ENCODE results near the gene SORCS3. TPM values are rescaled to one million over a fixed set of nuclear protein-coding genes. Genes with fewer than 3 reads are reported as not detected.

Gene SORCS3
- total and polyA plus RNA-seq, 4 donors: 3.7 to 15.7 (median 14.8) TPM

DNA sequence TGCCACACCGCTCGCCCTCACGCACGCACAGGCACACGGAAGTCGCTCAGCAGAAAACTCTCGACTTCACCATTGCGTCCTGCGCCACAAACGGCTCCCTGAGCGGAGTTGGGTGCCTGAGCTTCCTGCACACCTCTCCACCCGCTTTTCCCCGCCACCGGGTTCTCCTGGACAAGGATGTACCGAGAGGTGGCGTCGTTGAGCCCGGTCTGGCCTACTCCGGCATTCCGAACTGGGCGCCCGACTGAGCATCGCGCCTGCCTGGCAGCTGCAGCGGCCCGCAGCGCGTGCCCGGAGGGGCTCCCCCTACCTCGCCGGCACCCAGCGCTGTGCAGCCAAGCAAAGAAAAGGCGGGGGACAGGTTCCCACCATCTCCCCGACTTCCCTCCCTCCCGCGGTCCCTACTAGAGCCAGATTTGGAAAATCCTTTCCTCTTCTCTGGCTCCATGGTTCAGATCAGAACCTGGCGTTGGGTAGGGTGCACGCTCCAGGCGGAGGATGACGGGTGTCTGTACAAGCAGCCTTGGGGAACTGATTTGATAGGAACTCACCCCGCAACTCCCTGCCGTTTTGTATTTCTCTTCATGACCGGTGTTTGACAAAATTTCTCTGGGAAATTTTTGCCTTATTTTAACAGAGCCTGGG, 1.7 kb downstream of the SORCS3 start:
- under 1% methylated on average over 36 of the region's 43 CpGs for WGBS (ENCODE audit: insufficient coverage)
- H3K27ac ChIP-seq (ENCODE audit: low read depth, low read length): peak overlapping the region; percentile 15

GRCh38 chr10:104643303-104643663, 2.2 kb downstream of the SORCS3 start:
- Histone ChIP-seq H3K27ac (ENCODE audit: low read depth, low read length) (no peak overlapping the region), H3K4me3 (ENCODE audit: low read depth, low read length) (peak overlapping the region; percentile 54), H3K27me3 (ENCODE audit: control insufficient read depth, insufficient read depth, low read length) (peaks cover 31% of the 10 kb centered on the region), H3K36me3 (ENCODE audit: control insufficient read depth, insufficient read depth, low read length) (no peaks in the 10 kb centered on the region), H3K9me3 (ENCODE audit: control insufficient read depth, insufficient read depth, low read length) (no peaks in the 10 kb centered on the region), H3K4me1 (ENCODE audit: control insufficient read depth, insufficient read depth, low read length) (peaks cover 47% of the 10 kb centered on the region)
- 66% methylated on average over 11 of the region's 11 CpGs for WGBS (ENCODE audit: insufficient coverage)
- DNase-seq (ENCODE audit: low read depth in 4 of 6, low spot score in 6 of 6): no peak

More for the DNA sequence above, 1.7 kb downstream of the SORCS3 start:
- Histone ChIP-seq H3K9me3 (ENCODE audit: control insufficient read depth, insufficient read depth, low read length) (no peaks in the 10 kb centered on the region), H3K4me3 (ENCODE audit: low read depth, low read length) (peak overlapping the region; percentile 54), H3K36me3 (ENCODE audit: control insufficient read depth, insufficient read depth, low read length) (no peaks in the 10 kb centered on the region), H3K27me3 (ENCODE audit: control insufficient read depth, insufficient read depth, low read length) (peaks cover 31% of the 10 kb centered on the region), H3K4me1 (ENCODE audit: control insufficient read depth, insufficient read depth, low read length) (peaks cover 47% of the 10 kb centered on the region)
- peak in 2 of 6 donors; percentile 93 to 96 for DNase-seq (ENCODE audit: low read depth in 4 of 6, low spot score in 6 of 6)

DNA sequence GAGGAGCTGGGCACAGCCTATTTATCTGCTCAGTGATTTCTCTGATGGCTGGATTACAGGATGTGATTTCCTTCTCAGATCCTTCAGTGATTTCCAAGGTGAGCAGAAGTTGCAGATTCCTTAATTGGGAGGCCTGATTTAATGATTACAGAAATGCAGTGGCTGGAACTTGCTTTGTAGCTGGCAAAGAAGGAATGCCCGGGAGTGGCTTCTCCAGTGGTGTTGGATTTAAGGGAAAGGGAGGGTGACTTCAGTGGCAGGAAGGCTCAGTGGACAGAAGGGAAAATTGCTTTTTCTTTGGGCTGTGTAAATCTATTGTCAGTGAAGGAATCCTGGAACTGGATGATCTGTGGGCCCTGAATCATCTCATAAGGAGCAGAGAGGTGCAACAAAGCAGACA, 5.1 kb downstream of the SORCS3 start:
- DNase-seq (ENCODE audit: low read depth in 4 of 6, low spot score in 6 of 6): no peak
- peaks cover 25% of the 10 kb centered on the region for H3K4me1 ChIP-seq (ENCODE audit: control insufficient read depth, insufficient read depth, low read length)
- no peaks in the 10 kb centered on the region for H3K9me3 ChIP-seq (ENCODE audit: control insufficient read depth, insufficient read depth, low read length)
- H3K27ac ChIP-seq (ENCODE audit: low read depth, low read length): no peak overlapping the region
- H3K36me3 ChIP-seq (ENCODE audit: control insufficient read depth, insufficient read depth, low read length): no peaks in the 10 kb centered on the region
- 100% methylated on average over 1 of the region's 1 CpG for WGBS (ENCODE audit: insufficient coverage)
- peaks cover 11% of the 10 kb centered on the region for H3K27me3 ChIP-seq (ENCODE audit: control insufficient read depth, insufficient read depth, low read length)
- no peak overlapping the region for H3K4me3 ChIP-seq (ENCODE audit: low read depth, low read length)

GRCh38 chr10:104648421-104648820, 7.3 kb downstream of the SORCS3 start:
- no peaks in the 10 kb centered on the region for H3K36me3 ChIP-seq (ENCODE audit: control insufficient read depth, insufficient read depth, low read length)
- no peak overlapping the region for H3K27ac ChIP-seq (ENCODE audit: low read depth, low read length)
- no peaks in the 10 kb centered on the region for H3K27me3 ChIP-seq (ENCODE audit: control insufficient read depth, insufficient read depth, low read length)
- peaks cover 13% of the 10 kb centered on the region for H3K4me1 ChIP-seq (ENCODE audit: control insufficient read depth, insufficient read depth, low read length)
- H3K4me3 ChIP-seq (ENCODE audit: low read depth, low read length): no peak overlapping the region
- H3K9me3 ChIP-seq (ENCODE audit: control insufficient read depth, insufficient read depth, low read length): no peaks in the 10 kb centered on the region
- DNase-seq (ENCODE audit: low read depth in 4 of 6, low spot score in 6 of 6): no peak
- WGBS (ENCODE audit: insufficient coverage): no CpG with 5 or more reads among the region's 3 CpGs

GRCh38 chr10:104650072-104650471, 9.0 kb downstream of the SORCS3 start:
- H3K27ac ChIP-seq (ENCODE audit: low read depth, low read length): no peak overlapping the region
- H3K4me1 ChIP-seq (ENCODE audit: control insufficient read depth, insufficient read depth, low read length): peaks cover 4% of the 10 kb centered on the region
- H3K36me3 ChIP-seq (ENCODE audit: control insufficient read depth, insufficient read depth, low read length): no peaks in the 10 kb centered on the region
- peak in 2 of 6 donors; percentile 40 to 78 for DNase-seq (ENCODE audit: low read depth in 4 of 6, low spot score in 6 of 6)
- no peaks in the 10 kb centered on the region for H3K9me3 ChIP-seq (ENCODE audit: control insufficient read depth, insufficient read depth, low read length)
- no CpG with 5 or more reads among the region's 1 CpG for WGBS (ENCODE audit: insufficient coverage)
- H3K27me3 ChIP-seq (ENCODE audit: control insufficient read depth, insufficient read depth, low read length): no peaks in the 10 kb centered on the region
- no peak overlapping the region for H3K4me3 ChIP-seq (ENCODE audit: low read depth, low read length)

GRCh38 chr10:104650635-104651331, 9.7 kb downstream of the SORCS3 start:
- 80% methylated on average over 1 of the region's 3 CpGs for WGBS (ENCODE audit: insufficient coverage)
- Histone ChIP-seq H3K36me3 (ENCODE audit: control insufficient read depth, insufficient read depth, low read length) (no peaks in the 10 kb centered on the region), H3K4me3 (ENCODE audit: low read depth, low read length) (no peak overlapping the region), H3K4me1 (ENCODE audit: control insufficient read depth, insufficient read depth, low read length) (no peaks in the 10 kb centered on the region), H3K27ac (ENCODE audit: low read depth, low read length) (no peak overlapping the region), H3K27me3 (ENCODE audit: control insufficient read depth, insufficient read depth, low read length) (no peaks in the 10 kb centered on the region), H3K9me3 (ENCODE audit: control insufficient read depth, insufficient read depth, low read length) (no peaks in the 10 kb centered on the region)
- no peak for DNase-seq (ENCODE audit: low read depth in 4 of 6, low spot score in 6 of 6)

GRCh38 chr10:104657036-104657435, 15.9 kb downstream of the SORCS3 start:
- peak overlapping the region; percentile 52 for H3K27ac ChIP-seq (ENCODE audit: low read depth, low read length)
- H3K27me3 ChIP-seq (ENCODE audit: control insufficient read depth, insufficient read depth, low read length): no peaks in the 10 kb centered on the region
- H3K4me1 ChIP-seq (ENCODE audit: control insufficient read depth, insufficient read depth, low read length): peaks cover 7% of the 10 kb centered on the region
- 83% methylated on average over 3 of the region's 3 CpGs for WGBS (ENCODE audit: insufficient coverage)
- H3K4me3 ChIP-seq (ENCODE audit: low read depth, low read length): no peak overlapping the region
- H3K36me3 ChIP-seq (ENCODE audit: control insufficient read depth, insufficient read depth, low read length): no peaks in the 10 kb centered on the region
- no peak for DNase-seq (ENCODE audit: low read depth in 4 of 6, low spot score in 6 of 6)
- no peaks in the 10 kb centered on the region for H3K9me3 ChIP-seq (ENCODE audit: control insufficient read depth, insufficient read depth, low read length)

DNA sequence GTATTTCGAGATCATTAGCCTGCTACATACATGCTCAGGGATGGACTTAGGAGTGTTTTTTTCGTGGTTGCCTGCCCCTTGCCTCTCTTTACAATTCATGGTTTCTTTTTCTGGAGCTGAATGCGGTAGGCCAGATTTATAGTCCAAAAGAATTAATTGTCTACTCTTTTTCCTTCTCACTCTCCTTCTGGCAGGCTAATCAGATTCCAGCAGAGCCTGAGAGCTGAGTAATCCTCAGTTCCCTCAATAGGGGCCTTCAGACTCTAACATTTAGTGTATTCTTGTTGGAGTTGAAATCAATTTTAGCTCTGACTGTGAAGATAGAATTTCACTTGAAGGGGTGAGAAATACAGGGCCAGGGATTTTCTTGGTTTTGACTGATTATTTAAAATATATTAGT, 16.4 kb downstream of the SORCS3 start:
- Histone ChIP-seq H3K4me1 (ENCODE audit: control insufficient read depth, insufficient read depth, low read length) (peaks cover 9% of the 10 kb centered on the region), H3K36me3 (ENCODE audit: control insufficient read depth, insufficient read depth, low read length) (no peaks in the 10 kb centered on the region), H3K9me3 (ENCODE audit: control insufficient read depth, insufficient read depth, low read length) (no peaks in the 10 kb centered on the region), H3K27me3 (ENCODE audit: control insufficient read depth, insufficient read depth, low read length) (no peaks in the 10 kb centered on the region), H3K4me3 (ENCODE audit: low read depth, low read length) (no peak overlapping the region), H3K27ac (ENCODE audit: low read depth, low read length) (peak overlapping the region; percentile 52)
- DNase-seq (ENCODE audit: low read depth in 4 of 6, low spot score in 6 of 6): peak in 2 of 6 donors; percentile 61 to 76
- WGBS (ENCODE audit: insufficient coverage): no CpG with 5 or more reads among the region's 3 CpGs

DNA sequence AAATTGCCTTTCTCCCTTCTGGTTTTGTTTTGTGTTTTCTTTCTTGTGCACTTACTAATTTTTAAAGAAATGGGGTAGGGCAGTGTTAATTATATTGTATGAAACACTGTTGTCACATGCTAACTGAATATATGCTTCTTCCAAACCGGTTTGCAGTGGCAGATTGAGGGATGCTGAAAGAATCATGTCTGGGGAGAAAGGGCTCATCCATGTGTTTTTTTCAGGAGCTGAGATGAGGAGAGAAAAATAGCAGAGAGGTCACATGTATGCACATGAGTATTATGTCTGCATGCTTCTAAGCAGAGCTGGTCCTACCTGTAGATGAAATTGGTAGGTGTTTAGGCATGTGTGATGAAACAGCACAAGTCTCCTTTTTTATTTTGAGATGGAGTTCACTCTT, 17.0 kb downstream of the SORCS3 start:
- peak overlapping the region; percentile 53 for H3K27ac ChIP-seq (ENCODE audit: low read depth, low read length)
- H3K9me3 ChIP-seq (ENCODE audit: control insufficient read depth, insufficient read depth, low read length): no peaks in the 10 kb centered on the region
- H3K27me3 ChIP-seq (ENCODE audit: control insufficient read depth, insufficient read depth, low read length): no peaks in the 10 kb centered on the region
- no peak for DNase-seq (ENCODE audit: low read depth in 4 of 6, low spot score in 6 of 6)
- no peaks in the 10 kb centered on the region for H3K36me3 ChIP-seq (ENCODE audit: control insufficient read depth, insufficient read depth, low read length)
- 33% methylated on average over 1 of the region's 1 CpG for WGBS (ENCODE audit: insufficient coverage)
- H3K4me3 ChIP-seq (ENCODE audit: low read depth, low read length): no peak overlapping the region
- peaks cover 15% of the 10 kb centered on the region for H3K4me1 ChIP-seq (ENCODE audit: control insufficient read depth, insufficient read depth, low read length)

DNA sequence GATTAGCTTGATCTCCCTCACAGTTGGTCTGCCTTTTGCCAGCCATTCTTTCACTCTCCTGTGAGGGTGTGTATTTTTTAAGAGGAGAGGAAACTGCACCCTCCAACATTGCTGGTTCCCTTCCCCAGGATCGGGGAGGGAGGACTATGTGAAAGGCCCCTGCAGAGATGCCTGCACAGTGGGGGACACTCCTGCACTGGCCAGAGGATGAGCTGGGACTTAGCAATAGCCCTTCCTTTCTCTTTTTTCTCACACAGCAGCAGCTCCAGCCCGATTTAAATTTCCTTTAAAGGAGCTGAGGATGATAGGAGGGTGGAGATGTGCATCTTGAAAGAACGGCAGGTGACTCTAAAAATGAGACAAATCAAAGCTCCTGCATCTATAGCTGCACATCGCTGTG, 18.7 kb downstream of the SORCS3 start:
- Histone ChIP-seq H3K4me1 (ENCODE audit: control insufficient read depth, insufficient read depth, low read length) (peaks cover 25% of the 10 kb centered on the region), H3K36me3 (ENCODE audit: control insufficient read depth, insufficient read depth, low read length) (no peaks in the 10 kb centered on the region), H3K27me3 (ENCODE audit: control insufficient read depth, insufficient read depth, low read length) (no peaks in the 10 kb centered on the region), H3K9me3 (ENCODE audit: control insufficient read depth, insufficient read depth, low read length) (no peaks in the 10 kb centered on the region), H3K4me3 (ENCODE audit: low read depth, low read length) (no peak overlapping the region), H3K27ac (ENCODE audit: low read depth, low read length) (no peak overlapping the region)
- WGBS (ENCODE audit: insufficient coverage): no CpG with 5 or more reads among the region's 4 CpGs
- no peak for DNase-seq (ENCODE audit: low read depth in 4 of 6, low spot score in 6 of 6)
